ENCODE data around the gene CEMIP2. TPM values are rescaled to one million over a fixed set of nuclear protein-coding genes. Genes with fewer than 3 reads are reported as not detected.
"Not testable (repeated sequence)": the region's sequence is repeated elsewhere in the genome, so short reads cannot be mapped to it uniquely, and the experiment has no call there.

Gene CEMIP2
- total and polyA plus RNA-seq, 10 of the 15 experiments (the other 5 are each of a cell fraction or from before 2014, with no cell fraction given): 0.50 to 19.2 (median 1.2) TPM

DNA sequence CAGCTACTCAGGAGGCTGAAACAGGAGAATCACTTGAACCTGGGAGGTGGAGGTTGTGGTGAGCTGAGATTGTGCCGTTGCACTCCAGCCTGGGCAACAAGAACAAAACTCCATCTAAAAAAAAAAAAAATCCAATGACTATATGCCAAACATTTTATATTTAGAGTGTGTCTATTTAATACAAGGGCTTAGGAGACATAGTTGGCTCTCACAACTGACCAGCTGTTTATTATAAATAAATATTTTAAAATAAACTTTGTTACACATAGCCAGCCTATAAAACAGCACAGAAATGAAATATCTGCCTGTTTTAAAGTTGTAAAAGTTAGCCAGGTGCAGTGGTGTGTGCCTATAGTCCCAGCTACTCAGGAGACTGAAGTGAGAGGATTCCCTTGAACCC lies 36.8 kb upstream of the CEMIP2 start:
- not testable (repeated sequence) for H3K4me2 ChIP-seq (ENCODE audit: control insufficient read depth, insufficient read depth); BruUV-seq (replicated peaks); H3K79me2 ChIP-seq (ENCODE audit: control insufficient read depth, insufficient read depth, low read length); H2AFZ ChIP-seq (ENCODE audit: control insufficient read depth, low read depth, low read length); H3K9me3 ChIP-seq (replicated peaks; ENCODE audit: control insufficient read depth, insufficient read depth, low read length); DNase-seq (ENCODE audit: low read depth, low spot score); H3K4me1 ChIP-seq (ENCODE audit: control insufficient read depth, insufficient read depth, low read length); H3K27me3 ChIP-seq (replicated peaks in 1 of 2; ENCODE audit: control insufficient read depth in 2 of 2, insufficient read depth in 2 of 2, low read length in 1 of 2); H3K9ac ChIP-seq (ENCODE audit: control insufficient read depth, insufficient read depth, low read length); H3K36me3 ChIP-seq (ENCODE audit: control insufficient read depth in 2 of 2, insufficient read depth in 2 of 2, low read length in 1 of 2); H3K27ac ChIP-seq (ENCODE audit: control insufficient read depth, insufficient read depth); ATAC-seq; H4K20me1 ChIP-seq (ENCODE audit: control insufficient read depth, insufficient read depth); H3K4me3 ChIP-seq; FAIRE-seq
- WGBS (ENCODE audit: insufficient coverage, insufficient replicate concordance, low lambda C conversion rate, missing lambda C conversion rate): 88% methylated on average over 1 of the region's 1 CpG
- RAD21 ChIA-PET (ENCODE audit: unreplicated experiment): interaction anchor here (1.0 to 6.8 kb wide), 4 partner anchors 14 to 220 kb away, joined by 3 to 85 read pairs (median 6); no protein-coding TSS in a partner anchor
- in situ Hi-C loops (cut with MboI) (loop anchor here (5.0 to 10.0 kb wide), 2 partner anchors 222 to 470 kb away; no protein-coding TSS in a partner anchor), intact Hi-C loops (cut with micrococcal nuclease; ENCODE audit: unreplicated experiment) (loop anchor here (5.0 to 10.0 kb wide), 2 partner anchors 167 to 470 kb away; no protein-coding TSS in a partner anchor)
- CTCF ChIA-PET: interaction anchor here (1.1 to 12.3 kb wide), 6 partner anchors 9 to 475 kb away, joined by 3 to 213 read pairs (median 10); no protein-coding TSS in a partner anchor
- POLR2A ChIA-PET: interaction anchor here (0.6 kb wide), 1 partner anchor 68 kb away, joined by 3 read pairs; no protein-coding TSS in a partner anchor
- SMC1A ChIA-PET (ENCODE audit: uncharacterized antibody, unreplicated experiment): interaction anchor here (0.9 to 6.7 kb wide), 9 partner anchors 9 to 234 kb away, joined by 3 to 93 read pairs (median 4); no protein-coding TSS in a partner anchor

DNA sequence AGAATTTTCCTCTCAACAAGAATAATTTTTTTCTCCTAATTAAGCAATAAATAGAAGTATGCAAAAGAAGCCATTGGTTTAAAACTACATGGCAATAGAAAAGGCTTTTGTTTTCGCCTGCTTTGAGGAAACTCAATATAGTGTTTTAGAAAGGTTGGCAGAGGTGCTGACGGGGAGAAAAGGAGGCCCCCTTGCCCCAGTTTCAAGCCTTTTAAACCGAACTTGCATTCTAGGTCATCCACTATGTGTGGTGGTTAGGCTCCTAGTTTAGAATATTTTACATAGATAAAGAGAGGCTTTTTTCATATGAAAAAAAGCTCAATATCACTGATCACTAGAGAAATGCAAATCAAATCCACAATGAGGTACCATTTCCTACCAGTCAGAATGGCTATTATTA lies 33.5 kb upstream of the CEMIP2 start:
- WGBS (ENCODE audit: insufficient coverage, insufficient replicate concordance, low lambda C conversion rate, missing lambda C conversion rate): 22% methylated on average over 3 of the region's 3 CpGs
- H3K27me3 ChIP-seq (replicated peaks in 1 of 2; ENCODE audit: control insufficient read depth in 2 of 2, insufficient read depth in 2 of 2, low read length in 1 of 2): no peaks in the 10 kb centered on the region
- DNase-seq (ENCODE audit: low read depth, low spot score) (no peak), FAIRE-seq (no peak), ATAC-seq (no peak)
- peaks cover 1% of the 10 kb centered on the region; the same call in 1 of the 3 replicates for H3K9me3 ChIP-seq (replicated peaks; ENCODE audit: control insufficient read depth, insufficient read depth, low read length)
- no peaks in the 10 kb centered on the region for H3K36me3 ChIP-seq (ENCODE audit: control insufficient read depth in 2 of 2, insufficient read depth in 2 of 2, low read length in 1 of 2)
- H3K4me3 ChIP-seq: no peak overlapping the region
- ChIA-PET RAD21 (ENCODE audit: unreplicated experiment) (no interaction called here), SMC1A (ENCODE audit: uncharacterized antibody, unreplicated experiment) (interaction anchor here (1.0 to 1.7 kb wide), 2 partner anchors 16 to 20 kb away, joined by 3 to 4 read pairs; no protein-coding TSS in a partner anchor), POLR2A (no interaction called here), CTCF (interaction anchor here (1.0 to 12.3 kb wide), 3 partner anchors 12 to 222 kb away, joined by 4 to 213 read pairs (median 10); no protein-coding TSS in a partner anchor)
- no peak overlapping the region for H3K4me2 ChIP-seq (ENCODE audit: control insufficient read depth, insufficient read depth)
- no peak overlapping the region for H2AFZ ChIP-seq (ENCODE audit: control insufficient read depth, low read depth, low read length)
- BruUV-seq (replicated peaks): no TSS peak
- intact Hi-C loops (cut with micrococcal nuclease; ENCODE audit: unreplicated experiment) (loop anchor here (10.0 kb wide), 1 partner anchor 473 kb away; no protein-coding TSS in a partner anchor), in situ Hi-C loops (cut with MboI) (loop anchor here (10.0 kb wide), 1 partner anchor 473 kb away; no protein-coding TSS in a partner anchor)
- H3K9ac ChIP-seq (ENCODE audit: control insufficient read depth, insufficient read depth, low read length): no peak overlapping the region
- no peaks in the 10 kb centered on the region for H4K20me1 ChIP-seq (ENCODE audit: control insufficient read depth, insufficient read depth)
- no peaks in the 10 kb centered on the region for H3K79me2 ChIP-seq (ENCODE audit: control insufficient read depth, insufficient read depth, low read length)
- no peak overlapping the region for H3K27ac ChIP-seq (ENCODE audit: control insufficient read depth, insufficient read depth)
- peaks cover 3% of the 10 kb centered on the region; the same call in 1 of the 2 replicates for H3K4me1 ChIP-seq (ENCODE audit: control insufficient read depth, insufficient read depth, low read length)
- TF ChIP-seq, protein P1, sequence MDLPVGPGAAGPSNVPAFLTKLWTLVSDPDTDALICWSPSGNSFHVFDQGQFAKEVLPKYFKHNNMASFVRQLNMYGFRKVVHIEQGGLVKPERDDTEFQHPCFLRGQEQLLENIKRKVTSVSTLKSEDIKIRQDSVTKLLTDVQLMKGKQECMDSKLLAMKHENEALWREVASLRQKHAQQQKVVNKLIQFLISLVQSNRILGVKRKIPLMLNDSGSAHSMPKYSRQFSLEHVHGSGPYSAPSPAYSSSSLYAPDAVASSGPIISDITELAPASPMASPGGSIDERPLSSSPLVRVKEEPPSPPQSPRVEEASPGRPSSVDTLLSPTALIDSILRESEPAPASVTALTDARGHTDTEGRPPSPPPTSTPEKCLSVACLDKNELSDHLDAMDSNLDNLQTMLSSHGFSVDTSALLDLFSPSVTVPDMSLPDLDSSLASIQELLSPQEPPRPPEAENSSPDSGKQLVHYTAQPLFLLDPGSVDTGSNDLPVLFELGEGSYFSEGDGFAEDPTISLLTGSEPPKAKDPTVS (IDR thresholded peaks at IDR 0.05; ENCODE audit: low read depth, low read length): no peak
- TF ChIP-seq, protein P2, sequence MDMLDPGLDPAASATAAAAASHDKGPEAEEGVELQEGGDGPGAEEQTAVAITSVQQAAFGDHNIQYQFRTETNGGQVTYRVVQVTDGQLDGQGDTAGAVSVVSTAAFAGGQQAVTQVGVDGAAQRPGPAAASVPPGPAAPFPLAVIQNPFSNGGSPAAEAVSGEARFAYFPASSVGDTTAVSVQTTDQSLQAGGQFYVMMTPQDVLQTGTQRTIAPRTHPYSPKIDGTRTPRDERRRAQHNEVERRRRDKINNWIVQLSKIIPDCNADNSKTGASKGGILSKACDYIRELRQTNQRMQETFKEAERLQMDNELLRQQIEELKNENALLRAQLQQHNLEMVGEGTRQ (IDR thresholded peaks at IDR 0.05; ENCODE audit: borderline replicate concordance, low read depth, low read length): no peak
- TF ChIP-seq, protein P3, sequence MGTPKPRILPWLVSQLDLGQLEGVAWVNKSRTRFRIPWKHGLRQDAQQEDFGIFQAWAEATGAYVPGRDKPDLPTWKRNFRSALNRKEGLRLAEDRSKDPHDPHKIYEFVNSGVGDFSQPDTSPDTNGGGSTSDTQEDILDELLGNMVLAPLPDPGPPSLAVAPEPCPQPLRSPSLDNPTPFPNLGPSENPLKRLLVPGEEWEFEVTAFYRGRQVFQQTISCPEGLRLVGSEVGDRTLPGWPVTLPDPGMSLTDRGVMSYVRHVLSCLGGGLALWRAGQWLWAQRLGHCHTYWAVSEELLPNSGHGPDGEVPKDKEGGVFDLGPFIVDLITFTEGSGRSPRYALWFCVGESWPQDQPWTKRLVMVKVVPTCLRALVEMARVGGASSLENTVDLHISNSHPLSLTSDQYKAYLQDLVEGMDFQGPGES (IDR thresholded peaks at IDR 0.05): no peak
- TF ChIP-seq MEF2A (IDR thresholded peaks at IDR 0.05; ENCODE audit: insufficient read depth, low read depth, low read length): no peak
- TF ChIP-seq CHD4 (IDR thresholded peaks at IDR 0.05): no peak
- TF ChIP-seq NFYA (IDR thresholded peaks at IDR 0.05; ENCODE audit: borderline replicate concordance, low read depth, low read length): no peak
- no peak for TF ChIP-seq EGR1 (IDR thresholded peaks at IDR 0.05; ENCODE audit: borderline replicate concordance in 1 of 2, low read depth in 2 of 2, low read length in 2 of 2)
- TF ChIP-seq, protein P4, sequence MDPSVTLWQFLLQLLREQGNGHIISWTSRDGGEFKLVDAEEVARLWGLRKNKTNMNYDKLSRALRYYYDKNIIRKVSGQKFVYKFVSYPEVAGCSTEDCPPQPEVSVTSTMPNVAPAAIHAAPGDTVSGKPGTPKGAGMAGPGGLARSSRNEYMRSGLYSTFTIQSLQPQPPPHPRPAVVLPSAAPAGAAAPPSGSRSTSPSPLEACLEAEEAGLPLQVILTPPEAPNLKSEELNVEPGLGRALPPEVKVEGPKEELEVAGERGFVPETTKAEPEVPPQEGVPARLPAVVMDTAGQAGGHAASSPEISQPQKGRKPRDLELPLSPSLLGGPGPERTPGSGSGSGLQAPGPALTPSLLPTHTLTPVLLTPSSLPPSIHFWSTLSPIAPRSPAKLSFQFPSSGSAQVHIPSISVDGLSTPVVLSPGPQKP (IDR thresholded peaks at IDR 0.05; ENCODE audit: low read depth, low read length): no peak
- TF ChIP-seq PAX5 (IDR thresholded peaks at IDR 0.05; ENCODE audit: borderline replicate concordance, low read depth, low read length): no peak
- no peak for TF ChIP-seq NFYB (IDR thresholded peaks at IDR 0.05; ENCODE audit: insufficient read depth, low read depth, low read length)

All from GM12878 (cell line).